HG03432 (cell line): ENCODE data around the gene LGALS9B.
A peak's percentile ranks its signal among the peaks of the same experiment; 100 is the strongest.
"Not testable (repeated sequence)": the region's sequence is repeated elsewhere in the genome, so short reads cannot be mapped to it uniquely, and the experiment has no call there.

Source experiments
- ATAC-seq: cut with Tn5 transposase; IDR thresholded peaks from one replicate; pipeline ENCODE4 v1.9.1; 2021; ENCODE audit warnings: mild to moderate bottlenecking, moderate library complexity; ENCODE audit not compliant: unreplicated experiment

The LGALS9B gene

DNA sequence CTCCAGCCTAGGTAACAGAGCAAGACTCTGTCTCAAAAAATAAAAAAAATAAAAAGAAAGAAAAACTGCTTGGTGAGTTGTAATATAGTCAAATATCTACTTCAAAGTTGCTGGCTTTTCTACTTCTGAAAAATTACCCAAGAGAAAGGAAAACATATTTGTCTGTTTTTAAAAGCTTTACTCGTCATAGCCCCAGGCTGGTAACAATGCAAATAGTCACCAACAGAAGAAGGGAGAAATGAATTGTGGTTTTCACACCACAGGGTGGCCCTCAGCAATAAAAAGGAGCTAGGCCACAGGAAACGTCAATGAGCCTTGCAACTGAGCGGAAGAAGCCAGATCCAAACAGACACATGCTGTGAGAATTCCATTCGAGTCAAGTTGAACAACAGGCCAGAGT is 1.8 kb upstream of the LGALS9B start:
- not testable (repeated sequence) for ATAC-seq

DNA sequence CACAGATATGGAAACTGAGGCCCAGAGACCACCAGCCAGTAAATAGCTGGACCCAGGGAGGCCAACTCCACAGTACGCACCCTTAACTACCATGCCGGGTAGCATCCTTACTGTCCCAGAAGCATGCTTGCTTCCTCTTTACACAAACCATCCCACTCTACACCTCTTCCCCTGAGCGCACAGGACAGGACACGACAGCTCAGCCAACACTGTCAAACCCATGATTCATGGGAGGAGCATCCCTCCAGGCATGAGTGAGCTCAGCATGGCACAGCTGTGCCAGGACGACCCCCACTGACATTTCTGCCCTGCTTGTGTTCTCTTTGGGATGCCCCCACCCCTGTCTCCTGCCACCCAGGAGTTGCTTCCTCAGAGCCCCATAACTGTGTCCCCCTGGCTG is 340 bp downstream of the LGALS9B start:
- not testable (repeated sequence) for ATAC-seq

DNA sequence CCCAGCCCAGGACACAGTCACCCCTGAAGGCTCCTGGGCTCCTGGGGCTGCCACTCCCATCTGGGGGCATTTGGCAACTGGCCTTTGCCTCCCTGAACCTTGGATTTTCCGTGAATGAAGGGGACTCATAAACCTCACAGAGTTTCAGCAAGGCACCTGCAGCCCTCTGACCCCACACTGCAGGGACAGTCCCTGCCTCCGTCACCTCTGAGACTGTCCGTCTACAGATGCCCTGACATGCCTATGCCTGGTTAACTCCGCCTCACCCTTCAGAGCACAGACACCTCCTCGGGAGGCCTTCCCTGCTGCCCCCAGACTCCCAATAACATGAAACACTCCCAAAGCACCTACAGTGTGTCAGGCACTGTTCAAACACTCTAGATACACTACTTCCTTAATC is 786 bp downstream of the LGALS9B start:
- ATAC-seq: not testable (repeated sequence)

DNA sequence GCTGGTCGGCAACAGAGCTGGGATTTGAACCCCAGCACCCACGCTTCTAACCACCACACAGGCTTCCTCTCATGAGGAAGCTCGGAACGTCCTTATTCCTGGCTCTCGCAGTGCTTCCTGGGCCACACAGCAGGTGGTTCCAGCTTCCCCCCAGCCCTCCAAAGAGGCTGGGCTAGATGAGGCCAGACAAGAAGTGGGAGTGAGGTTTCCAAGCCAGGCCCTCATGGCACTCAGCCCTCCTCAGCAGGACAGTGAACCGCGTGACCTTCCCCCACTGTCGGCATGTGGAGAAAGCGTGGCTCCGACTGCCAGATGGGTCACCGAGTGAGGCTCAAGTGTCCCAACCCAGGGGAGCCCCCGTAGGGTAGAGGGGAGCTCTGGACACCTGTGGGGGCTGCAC is 1.8 kb downstream of the LGALS9B start:
- ATAC-seq: not testable (repeated sequence)

DNA sequence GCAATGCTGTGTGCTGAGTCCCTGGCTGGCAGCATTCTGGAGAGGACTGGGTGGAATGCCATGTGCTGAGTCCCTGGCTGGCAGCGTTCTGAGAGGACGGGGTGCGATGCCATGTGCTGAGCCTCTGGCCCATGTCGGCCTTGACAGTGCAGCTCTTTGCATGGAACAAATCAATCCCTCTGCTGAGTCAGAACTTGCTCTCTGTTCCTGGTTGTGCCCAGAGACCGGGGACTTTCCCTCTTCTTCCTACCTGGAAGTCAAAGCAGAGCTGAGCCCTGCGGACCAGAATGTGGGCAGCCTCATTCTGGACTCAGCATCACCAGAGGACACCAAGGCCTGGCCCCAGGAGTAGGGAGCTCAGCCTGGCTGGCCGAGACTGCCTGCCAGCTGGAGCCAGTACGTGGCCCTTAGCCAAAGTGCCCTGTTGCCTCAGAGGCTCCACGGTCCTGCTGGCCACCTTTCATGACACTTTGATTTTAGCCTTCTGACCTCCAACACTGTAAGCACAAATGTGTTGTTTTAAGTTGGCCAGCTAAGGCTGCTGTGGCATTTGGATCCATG is 2.4 kb downstream of the LGALS9B start:
- not testable (repeated sequence) for ATAC-seq

DNA sequence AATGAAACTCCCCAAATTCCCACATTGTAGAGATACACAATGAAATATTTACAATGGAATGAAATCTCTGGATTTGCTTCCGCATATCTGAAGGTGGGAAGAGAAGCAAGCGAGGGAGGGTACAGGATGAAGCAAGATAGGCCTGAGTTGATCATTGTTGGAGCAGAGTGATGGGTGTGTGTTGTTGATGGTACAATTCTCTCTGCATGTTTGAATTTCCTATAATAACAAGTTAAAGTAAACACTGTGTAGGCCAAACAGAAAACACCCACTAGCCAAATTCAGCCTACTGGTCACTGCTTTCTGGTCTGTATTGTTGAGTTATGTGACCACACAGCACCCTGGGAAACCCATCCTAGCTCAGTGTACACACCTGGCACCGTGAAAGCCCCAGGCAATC is 5.2 kb downstream of the LGALS9B start:
- ATAC-seq: not testable (repeated sequence)

DNA sequence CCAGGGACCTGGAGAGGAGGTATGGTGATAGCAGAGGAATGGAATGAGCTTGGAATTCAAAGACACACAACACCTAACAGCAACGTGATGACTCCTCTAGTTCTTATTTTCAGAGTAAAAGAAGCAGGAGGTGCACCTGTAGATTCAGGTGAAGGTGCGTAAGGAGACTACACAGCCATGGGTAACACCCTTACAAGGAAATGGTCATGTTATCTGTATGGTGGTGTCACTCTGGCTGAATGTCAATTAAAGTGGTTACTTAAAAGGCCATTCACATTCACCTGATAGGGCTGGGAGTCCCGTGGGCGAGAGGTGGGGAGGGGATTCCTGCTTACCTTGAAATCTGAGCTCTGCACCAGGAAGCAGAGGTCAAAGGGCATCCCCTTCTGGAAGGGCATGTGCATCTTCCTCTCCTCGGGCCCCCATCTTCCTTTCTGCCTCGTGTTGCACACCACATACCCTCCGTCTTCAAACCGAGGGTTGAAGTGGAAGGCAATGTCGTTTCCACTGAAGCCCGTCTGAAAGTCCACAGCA is 9.4 kb downstream of the LGALS9B start:
- ATAC-seq: not testable (repeated sequence)

DNA sequence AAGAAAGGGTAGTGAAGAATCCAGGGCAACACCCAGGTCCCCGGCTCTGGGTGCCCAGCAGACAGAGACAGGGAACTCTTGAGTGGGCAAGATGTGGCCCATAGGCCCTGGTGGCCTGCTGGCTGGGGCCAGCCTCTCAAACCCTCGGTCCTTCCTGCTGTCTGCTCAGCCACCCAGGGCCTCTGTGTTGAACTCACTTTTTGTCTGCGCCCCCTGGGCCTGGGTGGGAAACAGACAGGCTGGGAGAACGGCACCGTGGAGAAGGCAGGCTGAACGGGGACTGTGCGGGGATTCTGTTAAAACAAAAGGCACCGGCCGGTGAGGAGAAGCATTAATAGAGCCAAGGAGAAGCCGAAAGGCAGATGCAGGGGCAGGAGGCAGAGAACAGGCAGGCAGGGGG is 12.2 kb downstream of the LGALS9B start:
- not testable (repeated sequence) for ATAC-seq

DNA sequence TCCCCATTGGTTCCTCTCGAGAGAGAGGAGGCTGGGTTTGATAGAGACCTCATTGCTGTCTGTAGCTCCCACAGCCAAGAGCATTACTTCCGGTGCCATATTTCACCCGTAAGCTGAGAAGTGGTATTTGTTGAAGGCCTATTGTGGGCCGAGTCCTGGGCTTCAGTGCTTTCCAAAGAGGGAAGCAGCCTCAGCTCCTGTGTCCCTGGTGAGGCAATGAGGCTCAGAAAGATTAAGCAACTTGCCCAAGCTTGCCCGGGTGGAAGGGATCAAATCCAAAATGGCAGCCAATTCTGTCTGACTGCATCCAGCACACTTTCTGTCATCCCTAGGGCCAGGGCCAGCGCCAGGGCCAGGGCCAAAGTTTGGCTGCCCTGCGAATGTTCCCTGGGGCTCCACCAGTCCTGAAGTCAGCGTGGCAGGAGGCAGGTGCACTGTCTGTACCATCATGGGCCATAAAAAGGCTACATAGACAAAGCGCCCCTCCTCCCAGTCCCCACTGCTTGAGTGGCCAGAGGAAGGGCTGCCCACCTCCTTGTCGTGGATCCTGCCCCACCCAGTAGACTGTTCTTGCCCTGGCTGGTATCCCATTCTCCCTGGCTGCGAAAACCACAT is 13.4 kb downstream of the LGALS9B start:
- ATAC-seq: not testable (repeated sequence)

DNA sequence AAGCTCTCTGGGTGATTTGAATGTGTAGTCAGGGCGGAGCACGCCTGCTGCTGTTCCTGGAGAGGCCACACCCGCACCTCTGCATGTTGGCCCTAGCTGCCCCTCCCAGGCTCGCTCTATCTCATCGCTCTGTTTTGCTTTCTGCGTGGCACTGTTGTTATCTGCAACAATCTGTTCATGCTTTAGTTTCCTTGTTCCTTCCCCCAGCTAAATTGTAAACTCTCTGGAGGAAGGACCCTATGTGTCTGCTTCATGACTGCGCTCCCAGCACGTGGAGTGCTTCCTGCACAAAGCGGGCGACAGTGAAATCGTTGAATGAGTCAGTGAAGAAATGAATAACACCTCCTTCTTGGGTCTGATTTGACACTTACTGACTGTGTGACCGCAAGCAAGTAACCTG is 16.5 kb downstream of the LGALS9B start:
- peak; percentile 72 for ATAC-seq

DNA sequence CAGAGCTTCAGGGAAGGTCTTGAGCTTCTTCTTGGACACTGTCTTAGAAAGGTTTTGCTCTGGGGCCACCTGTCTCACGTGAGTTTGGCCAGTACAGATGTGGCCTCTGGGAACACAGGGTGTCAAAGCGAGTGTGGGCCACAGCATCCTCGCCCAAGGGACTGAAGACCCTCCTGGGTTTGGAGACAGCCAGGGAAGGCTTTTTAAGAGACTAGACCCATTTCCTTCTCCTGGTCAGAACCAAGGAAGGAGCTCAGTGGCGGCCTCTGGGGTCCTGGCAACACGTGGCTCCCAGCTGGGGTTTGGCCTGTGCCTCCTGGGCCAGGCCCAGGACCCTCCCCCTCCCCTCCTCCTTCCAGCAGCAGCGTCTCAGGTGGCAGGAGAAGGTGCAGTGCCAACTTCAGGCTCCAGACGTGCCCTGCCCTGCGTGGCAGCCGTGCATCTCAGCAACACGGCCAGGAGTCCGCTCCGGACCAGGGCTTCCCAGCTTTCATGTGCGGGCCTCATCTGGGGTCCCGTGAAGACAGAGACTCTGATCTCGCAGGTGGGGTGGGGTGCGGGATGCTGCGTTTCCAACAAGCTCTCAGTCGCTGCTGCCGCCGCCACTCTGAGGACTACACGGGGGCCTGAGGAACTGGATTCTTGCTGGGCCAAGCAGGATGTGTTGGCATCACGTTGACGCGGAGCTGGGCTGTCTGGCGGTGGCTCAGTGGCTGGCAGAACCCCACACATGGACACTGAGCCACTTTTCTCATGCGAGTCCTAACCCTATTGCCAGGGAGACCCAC is 19.6 kb downstream of the LGALS9B start:
- not testable (repeated sequence) for ATAC-seq

DNA sequence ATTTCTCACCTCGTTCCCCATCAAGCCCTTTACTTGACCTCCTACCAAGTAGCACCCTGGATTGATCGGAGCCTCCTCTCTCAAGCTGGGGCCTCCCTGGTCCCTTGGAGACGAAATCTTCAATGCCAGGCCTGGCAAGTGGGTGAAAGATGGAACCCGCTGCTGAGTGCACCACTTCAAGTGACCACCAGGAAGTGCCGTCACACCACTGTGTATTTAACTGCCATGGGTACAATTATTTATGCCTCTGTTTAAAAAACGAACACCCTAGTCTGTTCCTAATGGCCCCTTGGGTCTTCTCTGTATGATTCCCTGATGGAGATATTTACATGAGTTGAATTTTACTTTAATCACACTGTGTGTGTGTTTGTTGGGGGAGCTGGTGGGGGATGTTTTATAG is 20.4 kb downstream of the LGALS9B start:
- ATAC-seq: not testable (repeated sequence)

DNA sequence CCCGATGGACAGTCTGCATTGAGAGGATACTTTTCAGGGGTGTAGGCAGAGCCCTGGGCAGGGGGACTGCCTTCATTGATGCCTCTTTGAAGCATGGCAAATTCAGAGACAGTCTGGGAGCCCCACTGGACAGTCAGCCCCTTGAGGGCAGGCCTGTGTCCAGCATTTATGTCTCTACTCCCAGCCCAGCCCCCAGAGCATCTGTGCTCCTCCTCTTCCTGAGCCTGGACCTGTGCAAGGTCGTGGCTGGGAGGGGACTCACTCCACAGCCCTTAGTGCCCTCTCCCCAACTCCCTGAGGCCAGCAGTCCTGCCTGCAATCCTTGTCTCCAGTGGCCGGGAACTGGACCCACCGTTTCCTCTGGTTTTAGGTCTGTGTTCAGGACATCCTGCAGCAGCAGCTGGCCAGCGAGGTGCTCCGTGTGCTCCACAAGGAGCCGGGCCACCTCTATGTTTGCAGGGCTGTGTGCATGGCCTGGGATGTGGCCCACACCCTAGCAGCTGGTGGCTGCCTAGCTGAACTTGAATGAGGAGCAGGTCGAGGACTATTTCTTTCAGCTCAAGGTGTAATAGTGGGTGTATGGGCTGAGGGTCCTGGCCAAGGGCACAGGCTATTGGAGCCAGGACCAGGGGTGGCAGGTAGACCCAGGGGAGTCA is 22.6 kb downstream of the LGALS9B start:
- ATAC-seq: not testable (repeated sequence)

DNA sequence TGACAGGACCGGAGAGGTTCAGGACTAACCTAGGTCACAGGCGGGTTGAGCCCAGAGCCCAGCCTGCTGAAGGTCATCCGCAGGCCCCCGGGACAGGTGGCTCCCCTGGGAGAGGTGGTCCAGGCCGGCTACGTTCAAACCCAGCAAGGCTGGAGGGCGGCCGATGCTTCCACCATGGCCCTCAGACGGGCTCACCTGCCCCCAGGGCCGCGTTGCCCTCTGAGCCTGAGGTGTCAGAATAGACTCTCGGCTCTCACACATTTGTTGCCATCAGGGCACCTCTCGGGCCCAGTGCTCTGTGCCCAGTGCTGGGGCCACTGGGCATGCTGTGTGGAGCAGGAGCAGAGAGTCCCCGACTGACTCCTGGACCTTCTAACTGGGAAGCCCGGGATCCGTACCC is 23.2 kb downstream of the LGALS9B start:
- ATAC-seq: not testable (repeated sequence)

DNA sequence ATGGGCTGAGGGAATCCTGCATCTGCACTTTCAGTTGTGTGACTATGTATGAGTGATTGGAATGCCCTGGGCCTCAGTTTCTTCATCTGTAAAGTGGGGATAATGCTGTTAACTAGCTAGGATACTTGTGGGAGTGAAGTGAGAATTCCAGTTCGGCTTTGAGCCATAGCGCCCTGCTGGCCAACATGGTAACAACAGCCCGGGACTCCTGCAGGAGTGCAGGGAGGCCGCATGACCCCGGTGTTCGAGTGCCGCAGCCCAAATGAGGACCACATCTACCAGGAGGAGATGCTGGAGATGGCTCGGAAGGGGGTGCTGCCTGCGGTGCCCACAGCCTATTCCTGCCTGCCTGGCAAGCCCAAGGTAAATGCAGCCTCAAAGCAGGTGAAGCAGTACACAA is 23.7 kb downstream of the LGALS9B start:
- ATAC-seq: not testable (repeated sequence)

DNA sequence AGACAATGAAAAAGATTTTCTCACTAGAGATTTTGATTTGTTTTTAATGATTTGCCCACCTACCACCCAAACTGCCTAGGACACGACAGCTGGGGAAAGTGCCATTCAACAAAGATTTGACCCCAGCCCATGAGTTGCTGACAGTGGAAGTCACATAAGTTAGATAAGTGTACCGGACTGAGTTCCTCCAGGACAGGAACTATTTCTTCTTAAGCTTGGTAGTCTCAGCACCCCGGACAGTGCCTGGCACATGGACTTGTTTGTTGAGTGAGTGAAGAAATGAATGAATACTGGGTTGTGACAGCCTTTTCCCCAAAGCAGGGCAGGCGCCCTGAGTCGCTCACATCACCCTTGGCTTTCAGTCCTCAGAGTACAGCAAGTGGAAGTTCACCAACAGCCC is 26.7 kb downstream of the LGALS9B start:
- not testable (repeated sequence) for ATAC-seq

DNA sequence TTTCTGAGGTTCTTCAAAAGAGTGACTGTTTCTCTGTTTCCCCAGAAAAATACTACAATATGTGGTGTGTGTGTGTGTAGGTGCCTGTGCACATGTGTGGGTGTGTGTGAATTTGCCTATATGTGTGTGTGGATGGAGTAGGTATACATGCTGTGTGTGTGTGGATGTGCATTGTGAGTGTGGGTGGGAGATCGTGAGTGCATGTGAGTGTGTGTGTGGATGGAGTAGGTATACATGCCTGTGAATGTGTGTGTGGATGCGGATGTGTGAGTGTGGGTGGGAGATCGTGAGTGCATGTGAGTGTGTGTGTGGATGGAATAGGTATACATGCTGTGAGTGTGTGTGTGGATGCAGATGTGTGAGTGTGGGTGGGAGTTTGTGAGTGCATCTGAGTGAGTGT is 32.2 kb downstream of the LGALS9B start:
- ATAC-seq: not testable (repeated sequence)

DNA sequence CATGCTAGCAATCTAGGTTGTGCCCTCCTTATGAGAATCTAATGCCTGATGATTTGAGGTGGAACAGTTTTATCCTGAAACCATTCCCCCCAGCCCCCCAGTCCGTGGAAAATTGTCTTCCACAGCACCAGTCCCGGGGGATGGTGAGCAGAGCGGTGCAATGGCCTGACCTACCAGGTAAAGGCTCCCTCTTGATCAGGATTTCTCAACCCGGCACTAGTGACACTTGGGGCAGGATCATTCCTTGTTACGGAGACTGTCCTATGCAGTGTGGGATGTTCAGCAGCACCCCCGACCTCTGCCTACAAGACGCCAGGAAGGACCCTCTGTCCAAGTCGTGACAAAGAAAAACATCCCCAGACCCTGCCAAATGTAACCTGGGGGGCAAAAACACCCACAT is 34.0 kb downstream of the LGALS9B start:
- not testable (repeated sequence) for ATAC-seq

DNA sequence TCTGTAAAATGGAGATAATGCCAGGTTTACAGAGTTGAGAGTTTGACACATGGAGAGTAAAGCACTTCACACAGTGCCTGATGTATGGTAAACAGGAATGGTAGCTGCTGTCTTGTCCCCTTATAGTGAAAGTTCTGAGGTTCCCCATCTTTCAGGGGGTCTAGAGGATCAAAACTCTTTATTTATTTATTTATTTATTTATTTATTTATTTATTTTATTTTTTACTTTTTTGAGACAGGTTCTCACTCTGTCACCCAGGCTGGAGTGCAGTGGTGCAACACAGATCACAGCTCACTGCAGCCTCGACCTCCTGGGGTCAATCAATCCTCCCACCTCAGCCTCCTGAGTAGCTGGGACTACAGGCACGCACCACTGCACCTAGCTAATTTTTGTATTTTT is 40.1 kb downstream of the LGALS9B start:
- not testable (repeated sequence) for ATAC-seq

DNA sequence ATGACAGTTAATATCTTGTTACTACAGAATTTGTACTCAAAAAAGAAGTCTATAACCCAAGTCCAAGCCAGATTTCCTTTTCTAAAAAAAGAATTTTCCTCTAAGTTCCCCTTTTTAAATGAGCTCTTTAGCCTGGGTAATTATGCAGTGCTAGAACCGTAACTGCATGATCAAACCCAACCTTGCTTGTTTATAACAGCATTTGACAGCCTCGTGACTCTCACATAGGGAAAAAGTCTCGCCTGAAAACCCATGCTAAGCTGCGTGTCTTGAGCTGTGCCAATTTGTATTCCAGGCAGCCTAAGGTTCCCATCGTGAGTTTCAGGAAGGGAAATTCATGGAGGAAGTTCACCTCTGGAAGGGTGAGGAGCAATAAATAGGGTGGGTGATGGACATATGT is 44.5 kb downstream of the LGALS9B start:
- not testable (repeated sequence) for ATAC-seq

DNA sequence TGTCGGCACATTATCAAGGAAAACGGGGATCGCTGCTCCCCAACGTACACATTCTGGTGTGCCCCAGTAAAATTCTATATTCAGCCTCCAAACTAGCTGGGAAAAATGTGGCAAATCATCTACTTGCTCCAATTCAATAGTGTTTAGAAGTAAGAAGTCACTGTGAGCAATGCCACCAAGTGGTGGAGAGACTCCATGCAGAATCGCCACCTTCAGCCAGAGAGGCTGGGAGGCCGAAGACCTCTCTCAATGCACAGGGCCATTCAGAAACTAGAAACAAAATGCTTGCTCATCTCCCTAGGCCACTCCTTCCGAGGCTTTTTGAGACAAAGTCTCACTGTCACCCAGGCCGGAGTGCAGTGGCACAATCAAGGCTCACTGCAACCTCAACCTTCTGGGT is 48.5 kb downstream of the LGALS9B start:
- ATAC-seq: not testable (repeated sequence)
